Endothelial cell (in vitro differentiated cells): ENCODE data around the gene HDAC11. TPM values are rescaled to one million over a fixed set of nuclear protein-coding genes. Genes with fewer than 3 reads are reported as not detected.
"Not testable (repeated sequence)": the region's sequence is repeated elsewhere in the genome, so short reads cannot be mapped to it uniquely, and the experiment has no call there.

Experiments
- DNase-seq: peaks from one replicate; pipeline ENCODE4 v3.0.0; 2021; ENCODE audit warnings: low spot score
- H3K27ac Mint-ChIP-seq: one replicate; pipeline ENCODE4 v1.8.0; 2021; ENCODE audit warnings: mixed read lengths, inconsistent platforms; ENCODE audit not compliant: unreplicated experiment
- H3K27me3 Mint-ChIP-seq: one replicate; pipeline ENCODE4 v1.8.0; 2021; ENCODE audit warnings: mild to moderate bottlenecking, moderate library complexity, mixed read lengths, inconsistent platforms; ENCODE audit not compliant: unreplicated experiment
- H3K36me3 Mint-ChIP-seq: one replicate; pipeline ENCODE4 v1.8.0; 2021; ENCODE audit warnings: mild to moderate bottlenecking, low read depth, mixed read lengths, inconsistent platforms; ENCODE audit not compliant: unreplicated experiment
- H3K4me1 Mint-ChIP-seq: one replicate; pipeline ENCODE4 v1.8.0; 2021; ENCODE audit warnings: mild to moderate bottlenecking, mixed read lengths, inconsistent platforms; ENCODE audit not compliant: unreplicated experiment
- H3K4me3 Mint-ChIP-seq: one replicate; pipeline ENCODE4 v1.8.0; 2021; ENCODE audit warnings: mild to moderate bottlenecking, mixed read lengths, inconsistent platforms; ENCODE audit not compliant: unreplicated experiment
- H3K9me3 Mint-ChIP-seq: one replicate; pipeline ENCODE4 v1.8.0; 2021; ENCODE audit warnings: mixed read lengths, inconsistent platforms; ENCODE audit not compliant: unreplicated experiment
- total RNA-seq: library from RNA; stranded (reverse); fragmentation: NEBNext Ultra II Directional; extraction: Animal tissue kit (Norgen Biotek cat#: 25700); gene quantifications from one replicate; pipeline ENCODE4 v1.2.1, GENCODE V29; 2021; ENCODE audit not compliant: unreplicated experiment
- TF ChIP-seq, protein P1 (sequence below): fragments of 200-600 bp; sonication (generic); IDR thresholded peaks from one replicate; pipeline ENCODE4 v1.5.0; 2021; ENCODE audit warnings: antibody characterized with exemption; ENCODE audit not compliant: unreplicated experiment

HDAC11 gene
- total RNA-seq, 1 donor from 2014 or later = 14.8 TPM

DNA sequence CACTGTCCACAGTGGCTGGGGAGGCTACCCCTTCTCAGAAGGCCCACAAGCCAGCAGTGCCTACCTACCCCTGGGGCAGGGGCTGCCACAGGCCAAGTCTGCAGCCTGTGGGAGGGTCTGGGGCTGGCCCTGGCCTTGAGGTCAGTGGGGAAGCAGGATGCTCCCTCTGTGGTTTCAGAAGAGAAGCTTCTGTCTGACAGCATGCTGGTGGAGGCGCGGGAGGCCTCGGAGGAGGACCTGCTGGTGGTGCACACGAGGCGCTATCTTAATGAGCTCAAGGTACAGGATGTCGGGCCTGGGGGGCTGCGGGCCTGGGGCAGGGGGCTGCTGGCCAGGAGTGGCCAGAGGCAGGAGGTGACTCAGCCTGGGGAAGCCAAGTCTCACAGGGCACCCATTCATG, 3.2 kb downstream of the HDAC11 start:
- Mint-ChIP-seq H3K27me3 (peaks cover 5% of the 10 kb centered on the region), H3K4me3 (no peak overlapping the region), H3K27ac (no peak overlapping the region), H3K36me3 (peaks cover 8% of the 10 kb centered on the region), H3K4me1 (peaks cover 4% of the 10 kb centered on the region), H3K9me3 (no peaks in the 10 kb centered on the region)
- no peak for DNase-seq
- TF ChIP-seq, protein P1, sequence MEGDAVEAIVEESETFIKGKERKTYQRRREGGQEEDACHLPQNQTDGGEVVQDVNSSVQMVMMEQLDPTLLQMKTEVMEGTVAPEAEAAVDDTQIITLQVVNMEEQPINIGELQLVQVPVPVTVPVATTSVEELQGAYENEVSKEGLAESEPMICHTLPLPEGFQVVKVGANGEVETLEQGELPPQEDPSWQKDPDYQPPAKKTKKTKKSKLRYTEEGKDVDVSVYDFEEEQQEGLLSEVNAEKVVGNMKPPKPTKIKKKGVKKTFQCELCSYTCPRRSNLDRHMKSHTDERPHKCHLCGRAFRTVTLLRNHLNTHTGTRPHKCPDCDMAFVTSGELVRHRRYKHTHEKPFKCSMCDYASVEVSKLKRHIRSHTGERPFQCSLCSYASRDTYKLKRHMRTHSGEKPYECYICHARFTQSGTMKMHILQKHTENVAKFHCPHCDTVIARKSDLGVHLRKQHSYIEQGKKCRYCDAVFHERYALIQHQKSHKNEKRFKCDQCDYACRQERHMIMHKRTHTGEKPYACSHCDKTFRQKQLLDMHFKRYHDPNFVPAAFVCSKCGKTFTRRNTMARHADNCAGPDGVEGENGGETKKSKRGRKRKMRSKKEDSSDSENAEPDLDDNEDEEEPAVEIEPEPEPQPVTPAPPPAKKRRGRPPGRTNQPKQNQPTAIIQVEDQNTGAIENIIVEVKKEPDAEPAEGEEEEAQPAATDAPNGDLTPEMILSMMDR = no peak

DNA sequence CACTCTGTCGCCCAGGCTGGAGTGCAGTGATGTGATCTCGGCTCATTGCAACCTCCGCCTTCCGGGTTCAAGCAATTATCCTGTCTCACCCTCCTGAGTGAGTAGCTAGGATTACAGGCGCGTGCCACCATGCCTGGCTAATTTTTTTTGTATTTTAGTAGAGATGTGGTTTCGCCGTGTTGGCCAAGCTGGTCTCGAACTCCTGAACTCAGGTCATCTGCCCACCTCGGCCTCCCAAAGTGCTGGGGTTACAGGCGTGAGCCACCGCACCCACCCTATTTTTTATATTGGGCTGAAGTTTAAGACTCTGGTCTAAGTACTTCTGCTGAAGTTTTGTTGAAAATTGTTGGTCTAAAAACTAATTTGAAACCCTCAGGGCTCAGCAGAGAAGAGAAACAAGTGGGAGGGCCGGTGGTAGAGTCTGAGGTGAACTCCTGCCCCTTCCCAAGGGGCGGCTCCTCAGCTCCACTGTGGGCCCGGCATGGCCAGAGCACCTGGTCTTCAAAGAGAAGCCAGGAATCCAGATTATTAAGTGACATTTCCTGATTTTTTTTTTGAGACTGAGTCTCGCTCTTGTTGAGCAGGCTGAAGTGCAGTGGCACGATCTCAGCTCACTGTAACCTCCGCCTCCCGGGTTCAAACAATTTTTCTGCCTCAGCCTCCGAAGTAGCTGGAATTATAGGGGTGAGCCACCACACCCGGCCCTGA, 4.0 kb downstream of the HDAC11 start:
- H3K9me3 Mint-ChIP-seq = no peaks in the 10 kb centered on the region

DNA sequence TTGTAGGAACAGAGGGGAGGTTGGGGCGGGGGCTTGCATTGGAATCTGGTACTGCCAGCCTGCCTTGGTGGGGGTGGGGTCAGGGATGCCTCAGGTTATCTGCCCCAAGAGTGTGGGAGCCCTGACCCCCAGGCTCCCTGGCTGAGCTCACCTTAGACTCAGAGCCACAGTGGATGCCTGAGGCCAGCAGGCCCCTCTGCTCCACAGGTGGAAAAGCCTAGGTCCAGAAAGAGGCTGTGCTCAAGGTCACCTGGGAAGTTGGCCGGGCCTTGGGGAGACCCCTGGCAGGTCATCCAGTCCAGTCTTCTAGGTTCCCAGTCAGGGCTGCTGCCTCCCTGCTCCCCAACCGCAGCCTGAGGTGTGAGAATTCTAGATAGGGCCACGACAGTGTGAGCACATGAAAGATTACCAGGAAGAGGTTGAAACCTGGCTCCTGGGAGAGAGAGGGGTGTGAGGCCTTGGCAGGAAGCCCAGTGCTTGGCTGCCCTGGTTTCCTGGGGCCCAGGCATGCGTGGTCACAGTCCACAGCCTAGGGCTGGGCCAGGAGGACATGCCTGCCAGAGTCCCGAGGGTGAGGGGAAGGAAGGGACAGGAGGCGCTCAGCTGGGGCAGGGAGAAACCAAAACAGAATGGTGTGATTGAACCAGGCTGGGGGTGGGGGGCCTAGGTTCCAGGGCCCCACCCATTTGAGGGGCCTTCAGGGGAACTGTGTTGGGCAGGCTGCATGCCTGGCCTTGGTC, 4.9 kb downstream of the HDAC11 start:
- Mint-ChIP-seq H3K27me3 (peaks cover 5% of the 10 kb centered on the region), H3K4me1 (peaks cover 4% of the 10 kb centered on the region), H3K9me3 (no peaks in the 10 kb centered on the region), H3K4me3 (no peak overlapping the region), H3K27ac (no peak overlapping the region), H3K36me3 (peaks cover 8% of the 10 kb centered on the region)
- TF ChIP-seq, protein P1 = no peak
- DNase-seq = no peak

More for the DNA sequence above, 4.0 kb downstream of the HDAC11 start:
- Mint-ChIP-seq H3K27ac (no peak overlapping the region), H3K4me3 (no peak overlapping the region), H3K4me1 (peaks cover 4% of the 10 kb centered on the region), H3K36me3 (peaks cover 8% of the 10 kb centered on the region), H3K27me3 (peaks cover 5% of the 10 kb centered on the region)
- TF ChIP-seq, protein P1 = no peak
- no peak for DNase-seq

GRCh38 chr3:13485630-13486562, 5.8 kb downstream of the HDAC11 start:
- not testable (repeated sequence) for H3K27me3 Mint-ChIP-seq, DNase-seq, H3K4me3 Mint-ChIP-seq, H3K27ac Mint-ChIP-seq, H3K4me1 Mint-ChIP-seq, H3K36me3 Mint-ChIP-seq, H3K9me3 Mint-ChIP-seq

GRCh38 chr3:13487403-13487802, 7.3 kb downstream of the HDAC11 start:
- peaks cover 11% of the 10 kb centered on the region for H3K36me3 Mint-ChIP-seq
- TF ChIP-seq, protein P1 = no peak
- H3K4me1 Mint-ChIP-seq = peaks cover 4% of the 10 kb centered on the region
- H3K9me3 Mint-ChIP-seq = no peaks in the 10 kb centered on the region
- no peak for DNase-seq
- no peak overlapping the region for H3K27ac Mint-ChIP-seq
- H3K27me3 Mint-ChIP-seq = no peaks in the 10 kb centered on the region
- no peak overlapping the region for H3K4me3 Mint-ChIP-seq
